ENCODE measurements around the gene AAGAB.
"Not testable (repeated sequence)": the region's sequence is repeated elsewhere in the genome, so short reads cannot be mapped to it uniquely, and the experiment has no call there.

The AAGAB gene, protein sequence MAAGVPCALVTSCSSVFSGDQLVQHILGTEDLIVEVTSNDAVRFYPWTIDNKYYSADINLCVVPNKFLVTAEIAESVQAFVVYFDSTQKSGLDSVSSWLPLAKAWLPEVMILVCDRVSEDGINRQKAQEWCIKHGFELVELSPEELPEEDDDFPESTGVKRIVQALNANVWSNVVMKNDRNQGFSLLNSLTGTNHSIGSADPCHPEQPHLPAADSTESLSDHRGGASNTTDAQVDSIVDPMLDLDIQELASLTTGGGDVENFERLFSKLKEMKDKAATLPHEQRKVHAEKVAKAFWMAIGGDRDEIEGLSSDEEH

GRCh38 chr15:67254238-67255175 is at the start of gene AAGAB, which contains the start of gene IQCH:
TSS of gene AAGAB (minus strand) at chr15:67254661. CDS start at chr15:67254631, 30 bp downstream.
TSS of gene IQCH (plus strand) at chr15:67254786. CDS start at chr15:67254897, 111 bp downstream.
- DNase-seq (ENCODE audit: low spot score), result peak; percentile 96

DNA sequence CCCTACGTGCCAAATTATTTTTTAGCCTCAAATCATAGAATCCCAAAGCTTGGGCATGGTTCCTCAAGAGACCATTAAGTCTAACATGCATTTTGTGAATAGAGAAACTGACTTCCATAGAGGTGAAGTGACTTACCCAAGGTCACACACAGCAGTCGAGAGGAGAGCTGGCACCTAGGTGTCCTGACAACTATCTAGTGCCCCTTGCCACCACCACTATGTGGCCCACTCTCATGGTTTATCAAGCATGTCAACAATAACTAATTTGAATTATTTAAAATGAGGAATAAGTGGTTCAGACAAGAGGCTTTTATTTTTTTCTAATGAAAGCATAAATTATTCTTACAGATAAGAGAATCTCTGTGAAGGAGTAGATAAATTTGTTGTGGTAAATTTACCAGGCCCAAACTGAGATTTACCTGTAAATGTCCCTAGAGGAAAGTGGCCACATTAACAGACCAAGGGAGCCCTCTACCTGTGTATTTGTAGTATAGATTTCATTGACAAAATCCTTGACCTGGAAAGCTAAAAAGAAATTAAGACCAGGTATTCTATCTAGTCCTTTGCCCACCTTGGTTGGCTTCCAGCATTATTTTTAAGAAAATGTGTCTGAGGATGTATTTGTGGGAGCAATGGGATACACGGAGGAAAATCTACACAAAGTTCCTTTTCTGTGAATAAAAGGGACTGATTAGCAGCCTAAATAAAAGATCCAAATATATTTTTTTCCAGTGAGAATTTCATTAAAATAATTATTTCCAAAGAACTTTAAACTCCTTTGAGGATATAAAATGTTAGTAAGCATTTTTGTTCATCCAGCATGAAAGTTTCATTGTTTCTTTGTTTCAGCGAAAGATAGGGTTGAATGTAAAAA is 49.3 kb upstream of the AAGAB start:
- DNase-seq (ENCODE audit: low spot score), result peak; percentile 5

GRCh38 chr15:67300266-67301025 is 46.0 kb upstream of the AAGAB start:
- no peak for DNase-seq (ENCODE audit: low spot score)

DNA sequence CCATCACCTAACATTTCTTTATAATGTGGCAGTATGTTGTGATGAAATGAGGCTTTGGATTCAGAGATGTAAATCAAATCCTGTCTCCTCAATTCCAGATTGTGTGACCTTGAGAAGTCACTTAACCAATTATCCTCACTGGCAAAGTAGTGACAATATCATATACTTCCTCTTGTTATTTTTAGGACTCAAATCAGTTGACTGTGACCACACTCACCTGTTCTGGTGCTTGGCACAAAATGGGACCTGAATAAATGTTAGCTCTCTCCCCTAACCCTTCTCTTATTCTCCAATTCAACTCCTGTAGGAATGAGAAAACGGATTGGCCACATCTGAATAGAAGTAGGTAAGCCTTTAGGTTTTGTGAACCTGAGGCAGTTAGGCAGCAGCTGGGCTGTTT is 42.2 kb upstream of the AAGAB start:
- no peak for DNase-seq (ENCODE audit: low spot score)

DNA sequence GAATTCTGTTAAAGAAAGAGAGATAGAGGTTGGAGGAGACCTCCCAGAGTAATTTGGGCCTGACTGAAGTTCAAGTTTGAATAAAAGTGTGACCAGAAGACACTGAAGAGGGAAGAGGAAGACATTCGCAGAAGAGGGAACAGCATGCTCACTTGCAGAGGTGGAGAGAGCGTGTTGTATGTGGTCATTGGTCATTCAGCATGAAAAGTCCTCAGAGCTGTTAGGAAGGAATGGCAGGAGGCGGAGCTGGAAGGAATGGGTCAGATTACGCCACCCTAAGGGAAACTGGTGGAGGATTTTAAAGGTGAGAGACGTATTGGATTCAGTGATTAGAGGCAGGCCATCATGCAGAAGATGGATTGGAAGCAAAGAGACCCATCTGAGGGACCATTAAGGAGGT is 41.7 kb upstream of the AAGAB start:
- DNase-seq (ENCODE audit: low spot score), result no peak

GRCh38 chr15:67290319-67290718 is 35.9 kb upstream of the AAGAB start:
- no peak for DNase-seq (ENCODE audit: low spot score)

DNA sequence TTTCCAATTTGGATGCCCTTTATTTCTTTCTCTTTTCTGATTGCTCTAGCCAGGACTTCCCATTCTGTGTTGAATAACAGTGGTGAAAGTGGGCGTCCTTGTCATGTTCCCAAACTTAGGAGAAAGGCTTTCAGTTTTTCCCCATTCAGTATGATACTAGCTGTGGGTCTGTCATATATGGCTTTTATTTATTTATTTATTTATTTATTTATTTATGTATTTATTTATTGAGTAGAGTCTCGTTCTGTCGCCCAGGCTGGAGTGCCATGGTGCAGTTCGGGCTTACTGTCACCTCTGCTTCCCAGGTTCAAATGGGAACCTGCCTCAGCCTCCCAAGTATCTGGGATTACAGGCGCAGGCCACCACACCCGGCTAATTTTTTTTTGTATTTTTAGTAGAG is 31.9 kb upstream of the AAGAB start:
- DNase-seq (ENCODE audit: low spot score), result not testable (repeated sequence)

GRCh38 chr15:67285625-67286024 is 31.2 kb upstream of the AAGAB start:
- not testable (repeated sequence) for DNase-seq (ENCODE audit: low spot score)

DNA sequence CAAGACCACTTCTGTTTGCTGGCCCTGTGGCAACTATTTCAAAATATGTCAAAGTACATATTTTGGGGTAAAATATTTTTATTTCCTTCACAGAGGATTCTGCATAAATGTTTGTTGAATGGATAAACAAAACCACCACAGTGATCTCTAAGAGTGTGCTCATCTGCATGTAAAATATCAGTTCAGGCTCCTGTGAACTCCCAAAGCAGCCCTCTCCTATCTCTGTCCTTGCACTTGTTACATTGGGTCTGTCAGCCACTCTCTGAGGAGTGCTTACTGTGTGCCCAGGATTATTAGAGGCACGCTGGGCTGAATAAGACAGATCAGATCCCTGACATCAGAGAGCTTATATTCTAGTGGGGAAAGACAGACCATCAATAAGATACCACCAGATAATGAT is 27.3 kb upstream of the AAGAB start:
- DNase-seq (ENCODE audit: low spot score), result no peak

DNA sequence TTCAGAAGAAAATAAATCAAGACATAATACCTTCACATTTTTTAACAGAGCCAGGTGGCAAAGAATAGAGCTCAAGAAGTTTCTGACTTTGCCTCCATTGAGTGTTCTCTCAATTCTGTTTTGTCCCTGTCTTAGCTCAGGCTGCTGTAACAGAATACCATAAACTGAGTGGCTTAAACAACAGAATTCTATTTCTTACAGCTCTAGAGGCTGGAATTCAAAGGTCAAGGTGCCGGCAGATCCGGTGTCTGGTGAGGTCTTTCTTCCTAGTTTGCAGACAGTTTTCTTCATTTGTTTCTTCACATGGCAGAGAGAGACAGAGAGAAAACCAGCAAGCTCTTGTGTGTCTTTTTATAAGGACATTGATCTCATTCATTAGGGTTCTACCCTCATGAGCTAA is 25.8 kb upstream of the AAGAB start:
- DNase-seq (ENCODE audit: low spot score), result no peak

- DNase-seq (ENCODE audit: low spot score), result no peak
Measured at GRCh38 chr15:67276666-67277065, 22.2 kb upstream of the AAGAB start.

DNA sequence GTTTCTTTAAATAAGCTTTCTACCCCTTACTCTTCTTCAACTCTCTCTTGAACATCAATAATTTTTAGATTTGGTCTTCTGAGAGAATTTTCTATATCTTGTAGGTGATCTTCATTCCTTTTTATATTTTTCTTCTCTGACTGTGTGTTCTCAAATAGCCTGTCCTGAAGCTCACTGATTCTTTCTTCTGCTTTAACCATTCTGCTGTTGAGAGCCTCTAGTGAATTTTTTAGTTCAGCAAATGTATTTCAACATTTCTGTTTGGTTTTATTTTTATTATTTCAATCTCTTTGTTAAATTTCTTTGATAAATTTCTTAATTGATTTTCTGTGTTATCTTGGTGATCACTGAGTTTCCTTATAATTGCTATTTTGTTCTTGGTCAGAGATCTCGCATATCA is 19.8 kb upstream of the AAGAB start:
- DNase-seq (ENCODE audit: low spot score), result no peak

DNA sequence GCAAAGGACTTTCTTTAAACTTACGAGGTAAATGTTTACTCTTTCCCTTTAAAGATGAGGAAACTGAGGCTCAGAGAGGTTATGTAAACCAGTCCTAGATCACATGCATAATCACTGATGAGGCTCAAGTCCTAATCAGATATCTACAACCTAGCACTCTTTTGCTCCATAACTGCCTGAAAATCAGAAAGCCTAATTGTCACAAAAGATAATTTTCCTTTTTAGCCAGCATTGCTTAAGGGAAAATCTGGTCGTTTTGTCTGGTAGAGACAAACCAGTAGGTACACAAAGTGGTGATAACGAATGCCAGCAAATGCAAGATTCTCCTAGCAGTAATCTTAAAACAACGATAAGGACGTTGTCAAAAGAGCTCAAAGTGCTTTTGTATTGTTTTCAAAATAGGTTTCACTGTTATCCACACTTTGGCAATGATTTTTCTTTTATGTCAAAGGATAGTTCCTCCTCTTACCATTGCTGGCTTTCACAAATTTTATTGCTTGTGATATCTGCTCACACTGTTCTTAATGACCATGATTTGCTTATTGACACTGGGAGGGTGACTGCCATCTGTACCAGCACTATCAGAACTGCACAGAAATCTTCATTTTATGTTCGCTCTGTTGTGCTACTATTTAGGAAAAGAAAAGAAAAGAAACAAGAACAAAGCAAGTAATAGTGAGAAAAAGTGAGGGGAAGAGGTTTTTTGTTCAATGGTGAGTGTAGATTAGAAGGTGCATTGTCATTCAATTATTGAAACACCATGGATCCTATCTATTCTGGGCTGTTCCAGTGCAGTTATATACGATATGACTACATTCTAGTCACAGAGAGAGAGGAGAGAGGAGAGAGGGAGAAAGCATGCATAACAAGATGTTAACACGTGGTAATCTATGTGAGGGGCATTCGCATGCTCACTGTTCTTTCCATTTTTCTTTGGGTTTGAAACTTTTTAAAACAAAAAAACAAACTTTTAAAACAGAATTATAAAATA is 13.8 kb upstream of the AAGAB start:
- DNase-seq (ENCODE audit: low spot score), result no peak

DNA sequence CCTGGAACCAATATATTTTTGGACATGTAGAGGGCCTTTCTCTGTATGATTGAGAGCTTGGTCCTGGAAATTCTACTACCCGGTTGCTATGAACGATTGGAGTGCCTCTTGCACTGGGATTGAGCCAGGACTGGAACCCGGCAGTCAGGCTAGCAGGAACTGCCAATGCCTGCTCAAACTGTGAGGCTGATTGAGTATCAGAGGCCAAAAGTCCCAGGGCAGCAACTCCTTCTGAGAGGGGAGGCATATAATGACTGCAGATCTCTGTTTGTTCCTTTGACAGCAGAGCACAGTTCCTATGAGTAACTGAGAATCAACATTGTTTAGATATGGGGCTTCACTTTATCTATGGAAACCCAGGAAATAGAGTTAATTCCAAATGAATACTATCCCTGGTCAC is 13.0 kb upstream of the AAGAB start:
- no peak for DNase-seq (ENCODE audit: low spot score)

GRCh38 chr15:67266870-67267269 is 12.4 kb upstream of the AAGAB start:
- DNase-seq (ENCODE audit: low spot score), result no peak

- no peak for DNase-seq (ENCODE audit: low spot score)
Measured at GRCh38 chr15:67259806-67260205, 5.3 kb upstream of the AAGAB start.

GRCh38 chr15:67259379-67259778 is 4.9 kb upstream of the AAGAB start:
- no peak for DNase-seq (ENCODE audit: low spot score)

DNA sequence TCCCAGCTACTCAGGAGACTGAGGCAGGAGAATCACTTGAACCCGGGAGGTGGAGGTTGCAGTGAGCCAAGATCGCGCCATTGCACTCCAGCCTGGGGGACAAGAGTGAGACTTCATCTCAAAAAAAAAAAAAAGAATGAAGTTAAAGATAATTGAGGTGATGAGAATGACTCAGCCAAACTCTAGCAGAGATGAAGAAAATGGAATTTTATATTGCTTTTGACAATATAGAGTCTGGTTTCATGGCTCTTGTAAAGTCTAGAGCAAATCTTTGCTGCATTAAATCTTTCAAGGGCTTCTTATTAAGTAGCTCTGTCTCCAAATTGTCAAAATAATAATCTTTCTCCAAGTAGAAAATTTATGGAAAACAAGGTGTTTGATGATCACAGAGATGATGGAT is 4.0 kb upstream of the AAGAB start:
- DNase-seq (ENCODE audit: low spot score), result not testable (repeated sequence)

DNA sequence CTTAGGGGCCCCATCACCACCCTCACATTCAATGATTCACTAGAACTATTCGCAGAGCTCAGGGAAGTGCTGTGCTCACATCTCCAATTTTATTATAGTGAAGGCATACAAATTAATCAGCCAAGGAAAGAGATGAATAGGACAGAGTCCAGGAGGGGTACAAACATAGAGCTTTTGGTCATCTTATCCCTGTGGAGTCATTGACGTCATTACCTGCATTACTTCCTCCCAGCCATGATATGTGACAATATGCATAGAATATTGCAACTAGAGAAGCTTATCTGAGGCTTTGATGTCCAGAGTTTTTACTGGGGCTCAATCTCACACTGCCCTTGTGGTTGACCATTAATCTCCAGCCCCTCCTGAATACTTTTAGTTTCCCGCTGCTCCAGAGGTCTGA is 1.6 kb upstream of the AAGAB start:
- no peak for DNase-seq (ENCODE audit: low spot score)
